Renal cortical epithelial cell (primary cell): ENCODE measurements around the gene GPS1. TPM values are rescaled to one million over a fixed set of nuclear protein-coding genes. Genes with fewer than 3 reads are reported as not detected.

Experiments used
- DNase-seq: peaks from one replicate; pipeline ENCODE4 v3.0.0-alpha.2; 2011; ENCODE audit warnings: low read depth
- total RNA-seq: library from RNA; depleted of rRNA; stranded (reverse); fragments of >200 nt; gene quantifications from 2 replicates; pipeline ENCODE4 v1.2.3, GENCODE V29; 2014

Gene GPS1
- total RNA-seq, 1 donor from 2014 or later = 119 TPM

- DNase-seq = no peak
Measured at GRCh38 chr17:82079001-82079677, 27.4 kb downstream of the GPS1 start.

GRCh38 chr17:82080048-82080788, 28.5 kb downstream of the GPS1 start:
- no peak for DNase-seq

- DNase-seq = no peak
Measured at GRCh38 chr17:82080789-82081464, 29.2 kb downstream of the GPS1 start.

- DNase-seq = no peak
Measured at GRCh38 chr17:82081546-82081945, 29.8 kb downstream of the GPS1 start.

GRCh38 chr17:82081966-82082365, 30.3 kb downstream of the GPS1 start:
- no peak for DNase-seq

GRCh38 chr17:82082456-82082855, 30.8 kb downstream of the GPS1 start:
- DNase-seq = no peak

GRCh38 chr17:82083009-82083408, 31.3 kb downstream of the GPS1 start:
- DNase-seq = no peak

GRCh38 chr17:82083533-82084359, 32.0 kb downstream of the GPS1 start:
- no peak for DNase-seq

GRCh38 chr17:82084373-82085030, 32.8 kb downstream of the GPS1 start:
- DNase-seq = no peak

- DNase-seq = no peak
Measured at GRCh38 chr17:82085031-82085861, 33.5 kb downstream of the GPS1 start.

- no peak for DNase-seq
Measured at GRCh38 chr17:82085931-82086764, 34.5 kb downstream of the GPS1 start.

- DNase-seq = no peak
Measured at GRCh38 chr17:82086941-82087906, 35.5 kb downstream of the GPS1 start.

GRCh38 chr17:82087961-82088837, 36.5 kb downstream of the GPS1 start:
- no peak for DNase-seq

- DNase-seq = no peak
Measured at GRCh38 chr17:82088838-82089722, 37.4 kb downstream of the GPS1 start.

- no peak for DNase-seq
Measured at GRCh38 chr17:82089723-82090548, 38.2 kb downstream of the GPS1 start.
